Trophoblast cell (in vitro differentiated cells and primary cell): Measurements from ENCODE around the gene ADAMTSL2.

Experiments used
- DNase-seq, 2 donors: peaks; one replicate each; pipeline ENCODE4 v3.0.0-alpha.2; 2016
- H2AFZ ChIP-seq: 2 replicates; pipeline ENCODE4 v1.6.1; 2013; ENCODE audit warnings: low read length, moderate library complexity, mild to moderate bottlenecking; ENCODE audit not compliant: insufficient read depth, poor library complexity
- H2AK5ac ChIP-seq: 2 replicates; pipeline ENCODE4 v1.6.1; 2013; ENCODE audit warnings: mild to moderate bottlenecking, low read length
- H2BK120ac ChIP-seq: 2 replicates; pipeline ENCODE4 v1.6.1; 2013; ENCODE audit warnings: low read length, mild to moderate bottlenecking, moderate library complexity; ENCODE audit not compliant: insufficient read depth, poor library complexity
- H2BK12ac ChIP-seq: 2 replicates; pipeline ENCODE4 v1.6.1; 2013; ENCODE audit warnings: mild to moderate bottlenecking, low read length, moderate library complexity
- H2BK5ac ChIP-seq: 2 replicates; pipeline ENCODE4 v1.6.1; 2013; ENCODE audit warnings: low read length, low read depth, moderate library complexity, mild to moderate bottlenecking; ENCODE audit not compliant: poor library complexity
- H3K14ac ChIP-seq: 2 replicates; pipeline ENCODE4 v1.6.1; 2013; ENCODE audit warnings: mild to moderate bottlenecking, low read length
- H3K18ac ChIP-seq: 2 replicates; pipeline ENCODE4 v1.6.1; 2013; ENCODE audit warnings: mild to moderate bottlenecking, low read length
- H3K23ac ChIP-seq: 2 replicates; pipeline ENCODE4 v1.6.1; 2013; ENCODE audit warnings: low read length
- H3K27ac ChIP-seq: 2 replicates; pipeline ENCODE4 v1.5.1; 2013; ENCODE audit warnings: low read depth, mild to moderate bottlenecking, inconsistent platforms, low read length, moderate library complexity
- H3K27me3 ChIP-seq: 2 replicates; pipeline ENCODE4 v1.6.1; 2013; ENCODE audit warnings: inconsistent platforms, mild to moderate bottlenecking, low read length, moderate library complexity; ENCODE audit not compliant: insufficient read depth
- H3K36me3 ChIP-seq, 2 experiments: 1 replicate in 1 of 2; 2 replicates in 1 of 2; pipeline ENCODE4 v1.6.1; 2013; ENCODE audit warnings: low read length in 2 of 2, mild to moderate bottlenecking in 2 of 2, moderate library complexity in 1 of 2; ENCODE audit not compliant: insufficient read depth in 2 of 2, control insufficient read depth in 1 of 2
- H3K4ac ChIP-seq: 2 replicates; pipeline ENCODE4 v1.6.1; 2013; ENCODE audit warnings: low read depth, mild to moderate bottlenecking, low read length, moderate library complexity
- H3K4me1 ChIP-seq, 2 experiments: 1 replicate in 1 of 2; 2 replicates in 1 of 2; pipeline ENCODE4 v1.6.1; 2013; ENCODE audit warnings: low read length in 2 of 2, mild to moderate bottlenecking in 2 of 2, moderate library complexity in 1 of 2; ENCODE audit not compliant: insufficient read depth in 2 of 2, control insufficient read depth in 1 of 2
- H3K4me2 ChIP-seq: 2 replicates; pipeline ENCODE4 v1.6.1; 2013; ENCODE audit warnings: inconsistent platforms, mild to moderate bottlenecking, low read length, moderate library complexity
- H3K4me3 ChIP-seq: 2 replicates; pipeline ENCODE4 v1.5.1; 2013; ENCODE audit warnings: mild to moderate bottlenecking, low read depth, low read length, inconsistent platforms
- H3K79me1 ChIP-seq: one replicate; pipeline ENCODE4 v1.6.1; 2013; ENCODE audit warnings: low read length
- H3K79me2 ChIP-seq: 2 replicates; pipeline ENCODE4 v1.6.1; 2013; ENCODE audit warnings: low read length, mild to moderate bottlenecking; ENCODE audit not compliant: control insufficient read depth, insufficient read depth, poor library complexity
- H3K9ac ChIP-seq: 2 replicates; pipeline ENCODE4 v1.6.1; 2013; ENCODE audit warnings: mild to moderate bottlenecking, low read length
- H3K9me3 ChIP-seq: 2 replicates; pipeline ENCODE4 v1.6.1; 2013; ENCODE audit warnings: low read depth, mild to moderate bottlenecking, control low read depth, inconsistent platforms, low read length; ENCODE audit not compliant: insufficient read depth
- H4K12ac ChIP-seq: 2 replicates; pipeline ENCODE4 v1.6.1; 2013; ENCODE audit warnings: low read depth, mild to moderate bottlenecking, low read length, moderate library complexity
- H4K8ac ChIP-seq: 2 replicates; pipeline ENCODE4 v1.6.1; 2013; ENCODE audit warnings: low read depth, mild to moderate bottlenecking, low read length, moderate library complexity
- H4K91ac ChIP-seq: one replicate; pipeline ENCODE4 v1.6.1; 2013; ENCODE audit warnings: low read depth, mild to moderate bottlenecking, low read length, moderate library complexity
- WGBS: extraction: QIAGEN DNeasy Blood & Tissue Kit; methylation state at CpG from one replicate; pipeline ENCODE4 v1.1.7; 2013; ENCODE audit warnings: missing lambda C conversion rate; ENCODE audit not compliant: insufficient read length, insufficient coverage; ENCODE audit errors: extremely low coverage; 5-methylcytosine and 5-hydroxymethylcytosine counted together

Gene ADAMTSL2

GRCh38 chr9:133607381-133607780, 72.9 kb downstream of the ADAMTSL2 start:
- DNase-seq, result no peak
- H3K79me2 ChIP-seq, result no peaks in the 10 kb centered on the region
- no CpG with 5 or more reads among the region's 7 CpGs for whole genome bisulfite sequencing
- no peak overlapping the region for H3K23ac ChIP-seq
- no peak overlapping the region for H2BK120ac ChIP-seq
- H4K8ac ChIP-seq, result no peak overlapping the region
- no peaks in the 10 kb centered on the region for H3K79me1 ChIP-seq
- H3K9me3 ChIP-seq, result peaks cover 4% of the 10 kb centered on the region
- H3K4me2 ChIP-seq, result no peak overlapping the region
- H3K27me3 ChIP-seq, result peaks cover 16% of the 10 kb centered on the region
- no peak overlapping the region for H3K18ac ChIP-seq
- H3K36me3 ChIP-seq, result no peaks in the 10 kb centered on the region
- H3K4me1 ChIP-seq, result no peaks in the 10 kb centered on the region
- no peak overlapping the region for H4K12ac ChIP-seq
- no peak overlapping the region for H3K4me3 ChIP-seq
- no peak overlapping the region for H2BK5ac ChIP-seq
- H3K4ac ChIP-seq, result no peak overlapping the region
- H3K14ac ChIP-seq, result no peak overlapping the region
- no peak overlapping the region for H2AK5ac ChIP-seq
- no peak overlapping the region for H2AFZ ChIP-seq
- no peak overlapping the region for H3K27ac ChIP-seq
- no peak overlapping the region for H4K91ac ChIP-seq
- no peak overlapping the region for H3K9ac ChIP-seq
- no peak overlapping the region for H2BK12ac ChIP-seq

GRCh38 chr9:133607976-133608375, 73.5 kb downstream of the ADAMTSL2 start:
- peaks cover 4% of the 10 kb centered on the region for H3K9me3 ChIP-seq
- H3K79me1 ChIP-seq, result no peaks in the 10 kb centered on the region
- H2BK120ac ChIP-seq, result no peak overlapping the region

GRCh38 chr9:133608382-133608781, 73.9 kb downstream of the ADAMTSL2 start:
- Histone ChIP-seq H3K4me1 (no peaks in the 10 kb centered on the region), H3K27me3 (peaks cover 16% of the 10 kb centered on the region)

More at GRCh38 chr9:133607976-133608375, 73.5 kb downstream of the ADAMTSL2 start:
- Histone ChIP-seq H4K12ac (no peak overlapping the region), H3K14ac (no peak overlapping the region), H3K4ac (no peak overlapping the region), H3K27me3 (peaks cover 16% of the 10 kb centered on the region), H3K18ac (no peak overlapping the region), H3K27ac (no peak overlapping the region), H3K4me2 (no peak overlapping the region), H3K4me1 (no peaks in the 10 kb centered on the region), H4K8ac (no peak overlapping the region), H3K4me3 (no peak overlapping the region), H3K79me2 (no peaks in the 10 kb centered on the region), H3K23ac (no peak overlapping the region), H4K91ac (no peak overlapping the region), H3K36me3 (no peaks in the 10 kb centered on the region), H2AK5ac (no peak overlapping the region), H2AFZ (no peak overlapping the region), H3K9ac (no peak overlapping the region), H2BK12ac (no peak overlapping the region), H2BK5ac (no peak overlapping the region)
- DNase-seq, result no peak
- WGBS, result no CpG with 5 or more reads among the region's 8 CpGs

GRCh38 chr9:133608889-133609288, 74.4 kb downstream of the ADAMTSL2 start:
- H3K79me1 ChIP-seq, result no peaks in the 10 kb centered on the region
- no peak overlapping the region for H3K18ac ChIP-seq
- no peak overlapping the region for H2BK5ac ChIP-seq
- peaks cover 16% of the 10 kb centered on the region for H3K27me3 ChIP-seq
- H3K9ac ChIP-seq, result no peak overlapping the region
- H3K4me3 ChIP-seq, result no peak overlapping the region
- DNase-seq, result no peak
- no peak overlapping the region for H2AFZ ChIP-seq
- no peak overlapping the region for H3K23ac ChIP-seq
- H3K79me2 ChIP-seq, result no peaks in the 10 kb centered on the region
- no peak overlapping the region for H4K91ac ChIP-seq
- H4K12ac ChIP-seq, result no peak overlapping the region
- no peak overlapping the region for H4K8ac ChIP-seq
- no peak overlapping the region for H3K27ac ChIP-seq
- WGBS, result no CpG with 5 or more reads among the region's 41 CpGs
- no peak overlapping the region for H3K14ac ChIP-seq
- no peak overlapping the region for H2AK5ac ChIP-seq
- H2BK120ac ChIP-seq, result no peak overlapping the region
- no peak overlapping the region for H3K4ac ChIP-seq
- H3K4me2 ChIP-seq, result peak overlapping the region; percentile 58
- peaks cover 4% of the 10 kb centered on the region for H3K9me3 ChIP-seq
- no peaks in the 10 kb centered on the region for H3K4me1 ChIP-seq
- H2BK12ac ChIP-seq, result no peak overlapping the region
- no peaks in the 10 kb centered on the region for H3K36me3 ChIP-seq

More at GRCh38 chr9:133608382-133608781, 73.9 kb downstream of the ADAMTSL2 start:
- Histone ChIP-seq H3K79me1 (no peaks in the 10 kb centered on the region), H2BK5ac (no peak overlapping the region), H3K4me3 (no peak overlapping the region), H2BK12ac (no peak overlapping the region), H4K91ac (no peak overlapping the region), H3K23ac (no peak overlapping the region), H4K8ac (no peak overlapping the region), H3K9ac (no peak overlapping the region), H3K4ac (no peak overlapping the region), H3K18ac (no peak overlapping the region), H4K12ac (no peak overlapping the region), H3K36me3 (no peaks in the 10 kb centered on the region), H3K9me3 (peaks cover 4% of the 10 kb centered on the region), H3K27ac (no peak overlapping the region), H2AFZ (no peak overlapping the region), H2AK5ac (no peak overlapping the region), H3K79me2 (no peaks in the 10 kb centered on the region), H2BK120ac (no peak overlapping the region), H3K4me2 (no peak overlapping the region), H3K14ac (no peak overlapping the region)
- WGBS, result no CpG with 5 or more reads among the region's 7 CpGs
- DNase-seq, result no peak
